Measurements from ENCODE around the gene LAGE3. TPM values are rescaled to one million over a fixed set of nuclear protein-coding genes. Genes with fewer than 3 reads are reported as not detected.

The LAGE3 gene
- 15.7 and 20.4 TPM in 2 replicates for total RNA-seq

DNA sequence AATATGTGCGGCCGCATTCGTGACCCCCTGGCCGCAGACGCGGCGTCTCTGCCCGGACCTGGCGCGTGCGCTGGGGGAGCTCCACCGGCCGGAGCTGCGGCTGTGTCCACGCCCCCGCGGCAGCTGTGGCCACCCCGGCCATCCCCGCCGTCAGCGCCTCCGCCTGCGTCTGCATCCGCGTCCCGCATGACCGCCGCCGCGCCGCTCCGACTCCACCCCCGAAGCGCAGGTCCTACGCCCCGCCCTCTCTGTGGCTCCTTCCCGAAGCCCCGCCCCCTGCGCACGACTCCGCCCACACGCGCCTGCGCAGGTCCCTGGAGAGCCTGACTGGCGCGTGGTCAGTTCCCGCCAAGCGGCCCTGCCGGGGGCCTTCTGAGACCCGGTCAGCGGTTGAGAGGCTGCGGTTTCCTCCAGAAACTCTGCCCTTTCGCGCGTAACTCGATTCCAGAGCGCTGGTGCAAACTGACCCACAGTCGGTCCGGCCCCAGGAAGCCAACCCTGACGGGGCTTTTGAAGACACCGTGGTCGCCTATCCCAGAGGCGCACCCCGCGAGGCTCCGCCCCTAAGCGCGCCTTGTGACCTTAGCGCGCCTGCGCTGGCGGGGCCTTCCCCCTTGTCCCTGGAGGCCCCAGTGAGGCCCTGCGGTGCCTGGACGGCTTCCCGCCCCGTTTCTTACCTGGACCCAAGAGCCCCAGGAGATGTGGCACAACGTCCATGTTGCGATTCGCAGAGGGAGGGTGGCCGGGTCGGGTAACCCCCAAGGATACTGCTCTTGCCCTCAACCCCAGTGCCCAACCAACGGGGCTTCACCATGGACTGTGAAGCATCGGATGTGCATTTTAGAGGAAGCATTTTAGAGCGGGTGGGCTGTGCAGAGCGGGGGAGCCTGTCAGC lies at the start of gene LAGE3:
TSS of gene LAGE3 (minus strand) at position 554 of the 895 bp plus-strand sequence. CDS start at position 188, 366 bp downstream.

GRCh38 chrX:154515966-154516655 lies 37.0 kb upstream of the LAGE3 start, which contains the start of gene FAM3A:
FAM3A (minus strand) TSS chrX:154516232; CDS start chrX:154515772, 460 bp downstream.

DNA sequence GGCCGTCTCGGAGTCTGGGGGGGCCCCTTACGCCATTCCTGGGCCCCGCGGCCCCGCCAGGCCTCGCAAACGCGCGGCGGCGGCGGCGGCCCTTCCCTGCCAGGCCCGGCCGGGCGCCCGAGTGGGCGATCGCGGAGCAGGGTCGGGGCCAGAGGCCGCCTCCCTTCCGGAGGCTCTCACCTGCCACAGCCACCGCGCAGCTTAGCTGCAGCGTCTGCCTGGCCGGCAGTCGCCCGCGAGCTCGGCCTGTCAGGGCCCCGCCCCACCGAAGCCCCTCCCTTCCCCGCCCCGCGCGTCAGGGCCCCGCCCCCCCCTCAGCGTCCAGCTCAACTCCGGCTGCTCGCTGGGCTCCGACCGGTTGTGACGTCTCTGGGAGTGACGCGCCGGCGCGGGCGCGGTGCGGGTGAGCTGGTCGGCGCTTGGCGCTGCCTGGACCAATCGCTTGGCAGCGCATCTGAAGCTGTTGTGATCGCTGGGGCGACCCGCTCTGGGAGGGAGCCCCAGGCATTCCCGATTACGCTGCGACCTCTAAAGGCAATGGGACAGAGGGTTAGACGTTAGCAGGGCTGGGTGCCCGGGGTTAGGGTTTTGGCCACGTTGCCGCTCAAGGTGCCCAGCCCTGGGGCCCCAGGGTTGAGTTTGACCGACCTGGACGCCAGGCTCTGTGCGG lies 11.5 kb upstream of the LAGE3 start, which contains the start of gene SLC10A3:
TSS of gene SLC10A3 (minus strand) at position 216 of the 670 bp plus-strand sequence. CDS start 1,689 bp downstream, outside the sequence.

GRCh38 chrX:154486396-154487207 lies 7.5 kb upstream of the LAGE3 start, which contains the start of gene UBL4A:
UBL4A (minus strand) TSS chrX:154486615; CDS start chrX:154486584, 31 bp downstream.

DNA sequence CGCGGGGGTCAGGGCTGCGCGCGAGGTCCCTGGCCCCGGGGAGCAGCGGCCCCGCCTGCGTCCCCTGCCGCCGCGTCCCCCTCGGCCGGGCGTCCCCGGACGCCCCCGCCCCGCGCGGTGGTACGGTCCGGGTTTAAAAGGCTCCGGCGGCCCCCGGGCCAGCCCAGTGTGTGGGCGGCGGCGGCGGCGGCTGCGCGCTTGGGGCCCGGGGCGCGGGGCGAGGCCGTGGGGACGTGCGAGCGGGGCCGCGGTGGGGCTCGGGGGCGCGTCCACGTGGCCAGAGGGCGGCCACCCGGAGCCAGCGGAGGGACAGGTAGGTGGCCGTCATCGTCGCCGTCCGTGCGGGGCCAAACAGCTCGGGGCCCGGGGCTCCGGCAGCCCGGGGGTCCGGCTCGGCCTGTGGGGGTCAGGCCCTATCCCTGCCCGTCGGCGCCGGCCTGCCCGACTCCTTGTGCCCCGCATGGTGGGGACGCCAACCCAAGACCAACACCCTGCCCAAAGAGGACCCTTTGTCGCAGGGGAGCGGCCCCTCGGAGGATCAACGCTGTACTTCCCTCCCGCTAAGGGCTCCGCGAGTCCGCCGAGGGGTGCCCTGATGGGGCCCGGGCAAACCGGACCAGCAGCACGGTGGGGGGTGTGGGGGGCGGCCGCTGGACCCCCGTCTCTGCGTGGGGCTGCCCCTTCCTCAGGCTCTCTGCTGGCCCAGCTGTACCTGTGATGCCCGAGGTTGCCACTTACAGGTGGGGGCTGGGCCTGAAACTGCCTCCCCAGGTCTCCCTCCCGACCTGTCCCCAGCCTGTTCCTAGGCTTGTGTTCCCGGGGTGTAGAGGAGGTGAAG lies 20.7 kb downstream of the LAGE3 start, which contains the start of gene PLXNA3:
TSS of gene PLXNA3 (plus strand) at position 166 of the 838 bp plus-strand sequence. CDS start 1,903 bp downstream, outside the sequence.

DNA sequence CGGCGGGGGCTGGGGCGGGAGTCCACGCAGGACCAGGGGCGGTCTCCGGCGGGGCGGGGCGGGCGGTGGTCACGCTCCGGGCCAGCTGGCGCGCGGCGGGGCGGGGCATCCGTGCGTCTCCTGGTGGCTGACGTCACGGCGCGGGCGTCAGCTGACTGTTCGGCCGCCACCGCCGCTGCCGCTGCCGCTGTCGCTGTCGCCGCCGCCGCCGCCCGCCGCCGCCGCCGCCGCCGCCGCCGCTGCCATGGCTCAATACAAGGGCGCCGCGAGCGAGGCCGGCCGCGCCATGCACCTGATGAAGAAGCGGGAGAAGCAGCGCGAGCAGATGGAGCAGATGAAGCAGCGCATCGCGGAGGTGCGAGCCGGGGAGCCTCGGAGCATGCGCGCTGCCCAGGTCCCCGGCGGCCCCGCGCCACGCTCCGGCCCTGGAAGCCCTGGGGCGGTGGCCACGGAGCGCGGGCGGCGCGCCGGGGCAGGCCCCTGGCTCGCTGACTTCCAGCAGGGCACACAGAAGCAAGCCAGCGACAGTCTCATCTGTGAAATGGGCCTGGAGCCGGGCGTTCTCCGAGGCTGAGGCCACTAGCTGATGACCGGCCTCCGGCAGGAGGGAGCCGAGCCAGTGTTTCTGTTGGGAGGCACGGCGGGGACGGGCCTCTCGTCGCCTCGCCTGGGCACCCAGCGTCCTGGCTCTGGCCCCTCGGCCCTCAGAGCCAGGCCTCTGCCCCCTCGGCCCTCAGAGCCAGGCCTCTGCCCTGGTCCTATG lies 34.9 kb downstream of the LAGE3 start, which contains the start of gene FAM50A:
TSS of gene FAM50A (plus strand) at position 150 of the 763 bp plus-strand sequence. CDS start at position 245, 95 bp downstream.

DNA sequence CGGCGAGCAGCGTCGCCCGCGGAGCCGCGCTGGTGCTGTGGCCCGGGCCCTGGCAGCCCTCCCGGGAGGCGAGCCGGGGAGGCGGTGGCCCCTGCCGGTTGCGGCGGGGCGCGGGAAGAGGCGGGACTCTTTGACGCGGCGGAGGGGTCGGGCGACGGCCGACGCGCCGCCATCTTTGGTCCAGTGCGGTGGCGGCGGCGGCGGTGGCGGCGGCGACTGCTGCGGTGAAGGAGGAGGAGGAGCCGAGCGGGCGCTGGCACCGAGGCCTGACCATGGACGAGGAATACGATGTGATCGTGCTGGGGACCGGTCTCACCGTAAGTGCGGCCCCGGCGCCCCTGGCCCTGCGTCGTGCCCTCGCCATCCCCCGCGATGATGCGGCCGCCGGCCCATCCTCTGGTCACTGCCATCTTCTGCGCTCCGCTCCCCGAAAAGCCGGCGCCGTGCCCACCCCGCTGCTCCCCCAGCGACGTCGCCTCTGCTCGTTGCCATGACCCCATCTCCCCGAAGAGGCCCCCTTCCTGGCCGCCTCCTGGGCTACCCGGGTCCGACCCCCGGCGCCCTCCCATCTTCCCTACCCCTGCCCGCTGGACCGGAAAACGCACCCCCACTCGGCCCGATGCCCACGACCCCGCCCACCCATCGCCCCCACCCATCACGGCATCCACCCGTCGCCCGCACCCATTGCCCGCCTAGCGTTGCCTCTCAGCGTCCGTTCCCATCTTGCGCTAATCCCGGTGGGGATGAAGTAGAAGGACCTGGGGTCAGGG lies 41.9 kb downstream of the LAGE3 start, which contains the start of gene GDI1:
TSS of gene GDI1 (plus strand) at position 172 of the 770 bp plus-strand sequence. CDS start at position 273, 101 bp downstream.

GRCh38 chrX:154428176-154429171 lies 50.6 kb downstream of the LAGE3 start, which contains the start of gene ATP6AP1:
ATP6AP1 (plus strand) TSS chrX:154428677; CDS start chrX:154428693, 16 bp downstream.

Small RNA genes lying within 50 kb of the gene (small RNA-seq; reads per million reads assigned to genes)
- gene MIR6858 (ENCODE audit: low replicate concordance) (not detected), gene RN7SL697P (ENCODE audit: low replicate concordance) (not detected)

Other genes with a start within 250 kb of the LAGE3 start
- not detected in 2 replicates for gene OPN1MW3, start 221.7 kb downstream of the LAGE3 start, total RNA-seq
- not detected in 2 replicates for gene TEX28, start 184.2 kb downstream of the LAGE3 start, total RNA-seq
- not detected in 2 replicates for gene TKTL1, start 183.5 kb downstream of the LAGE3 start, total RNA-seq
- gene FLNA, start 104.6 kb downstream of the LAGE3 start, total RNA-seq: 2,184 and 2,759 TPM in 2 replicates
- gene EMD, start 100.0 kb downstream of the LAGE3 start, total RNA-seq: 37.9 and 39.5 TPM in 2 replicates
- 1,465 and 3,108 TPM in 2 replicates for gene RPL10, start 80.9 kb downstream of the LAGE3 start, total RNA-seq
- 59.4 and 61.3 TPM in 2 replicates for gene DNASE1L1, start 70.0 kb downstream of the LAGE3 start, total RNA-seq
- gene TAFAZZIN, start 67.7 kb downstream of the LAGE3 start, total RNA-seq: 22.8 and 30.0 TPM in 2 replicates
- 55.3 and 151 TPM in 2 replicates for gene ATP6AP1, start 50.6 kb downstream of the LAGE3 start, total RNA-seq
- 167 and 170 TPM in 2 replicates for gene GDI1, start 42.1 kb downstream of the LAGE3 start, total RNA-seq
- gene FAM50A, start 35.1 kb downstream of the LAGE3 start, total RNA-seq: 40.2 and 106 TPM in 2 replicates
- gene PLXNA3, start 21.0 kb downstream of the LAGE3 start, total RNA-seq: 21.2 and 25.8 TPM in 2 replicates
- 33.0 and 51.5 TPM in 2 replicates for gene UBL4A, start 7.3 kb upstream of the LAGE3 start, total RNA-seq
- gene SLC10A3, start 11.3 kb upstream of the LAGE3 start, total RNA-seq: 38.1 and 45.2 TPM in 2 replicates
- gene FAM3A, start 37.0 kb upstream of the LAGE3 start, total RNA-seq: 24.5 and 45.1 TPM in 2 replicates
- 90.6 and 152 TPM in 2 replicates for gene G6PD, start 67.6 kb upstream of the LAGE3 start, total RNA-seq
- gene IKBKG, start 68.3 kb upstream of the LAGE3 start, total RNA-seq: 20.1 and 24.8 TPM in 2 replicates
- gene CTAG1A, start 105.9 kb upstream of the LAGE3 start, total RNA-seq: not detected in 2 replicates
- not detected in 2 replicates for gene CTAG1B, start 140.0 kb upstream of the LAGE3 start, total RNA-seq
- gene CTAG2, start 174.3 kb upstream of the LAGE3 start, total RNA-seq: 0.22 TPM in 1 of 2 replicates, not detected in the other